ENCODE measurements around the gene ART5. TPM values are rescaled to one million over a fixed set of nuclear protein-coding genes. Genes with fewer than 3 reads are reported as not detected.

ART5 gene
- total RNA-seq, 1 experiment from 2014 or later: not detected

DNA sequence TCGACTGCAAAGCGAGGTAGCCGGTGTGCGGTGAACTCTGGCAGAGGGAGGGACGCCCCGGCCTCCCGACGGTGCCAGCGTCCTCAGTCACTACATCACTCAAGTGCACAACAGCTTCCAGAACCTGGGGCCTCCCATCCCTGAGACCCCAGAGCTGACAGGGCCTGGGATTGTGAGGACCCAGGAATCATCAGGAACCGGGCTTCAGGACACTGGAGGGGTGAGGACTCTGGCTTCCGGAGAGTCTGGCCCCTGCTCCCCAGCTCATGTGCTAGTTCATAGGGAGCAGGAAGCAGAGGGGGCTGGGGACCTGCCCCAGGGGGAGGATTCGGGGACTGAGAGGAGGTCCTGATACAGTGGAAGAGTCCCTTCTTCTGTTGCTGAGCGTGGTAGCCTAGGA is 4.6 kb downstream of the ART5 start:
- Histone ChIP-seq H3K79me2 (ENCODE audit: low read depth) (no peaks in the 10 kb centered on the region), H3K27ac (no peak overlapping the region), H4K20me1 (ENCODE audit: insufficient read depth) (no peaks in the 10 kb centered on the region), H2AFZ (no peak overlapping the region), H3K9me2 (ENCODE audit: insufficient read depth) (no peaks in the 10 kb centered on the region), H3F3A (ENCODE audit: insufficient read depth, low read depth) (no peaks in the 10 kb centered on the region), H3K4me3 (no peak overlapping the region), H3K4me2 (no peak overlapping the region), H3K36me3 (ENCODE audit: low read depth) (no peaks in the 10 kb centered on the region), H3K27me3 (ENCODE audit: insufficient read depth, low read depth) (no peaks in the 10 kb centered on the region), H3K4me1 (replicated peaks; ENCODE audit: insufficient read depth) (no peaks in the 10 kb centered on the region), H3K9me3 (ENCODE audit: insufficient read depth, low read depth) (no peaks in the 10 kb centered on the region)
- TF ChIP-seq EZH2 (IDR thresholded peaks at IDR 0.05; ENCODE audit: low read depth): no peak
- TF ChIP-seq, protein P1, sequence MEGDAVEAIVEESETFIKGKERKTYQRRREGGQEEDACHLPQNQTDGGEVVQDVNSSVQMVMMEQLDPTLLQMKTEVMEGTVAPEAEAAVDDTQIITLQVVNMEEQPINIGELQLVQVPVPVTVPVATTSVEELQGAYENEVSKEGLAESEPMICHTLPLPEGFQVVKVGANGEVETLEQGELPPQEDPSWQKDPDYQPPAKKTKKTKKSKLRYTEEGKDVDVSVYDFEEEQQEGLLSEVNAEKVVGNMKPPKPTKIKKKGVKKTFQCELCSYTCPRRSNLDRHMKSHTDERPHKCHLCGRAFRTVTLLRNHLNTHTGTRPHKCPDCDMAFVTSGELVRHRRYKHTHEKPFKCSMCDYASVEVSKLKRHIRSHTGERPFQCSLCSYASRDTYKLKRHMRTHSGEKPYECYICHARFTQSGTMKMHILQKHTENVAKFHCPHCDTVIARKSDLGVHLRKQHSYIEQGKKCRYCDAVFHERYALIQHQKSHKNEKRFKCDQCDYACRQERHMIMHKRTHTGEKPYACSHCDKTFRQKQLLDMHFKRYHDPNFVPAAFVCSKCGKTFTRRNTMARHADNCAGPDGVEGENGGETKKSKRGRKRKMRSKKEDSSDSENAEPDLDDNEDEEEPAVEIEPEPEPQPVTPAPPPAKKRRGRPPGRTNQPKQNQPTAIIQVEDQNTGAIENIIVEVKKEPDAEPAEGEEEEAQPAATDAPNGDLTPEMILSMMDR (conservative IDR thresholded peaks at IDR 0.05): no peak
- BruUV-seq (replicated peaks): no TSS peak
- intact Hi-C loops (cut with micrococcal nuclease; ENCODE audit: unreplicated experiment): no loop called here
- ChIA-PET POLR2A (ENCODE audit: unreplicated experiment) (no interaction called here), CTCF (no interaction called here)
- DNase-seq: no peak

DNA sequence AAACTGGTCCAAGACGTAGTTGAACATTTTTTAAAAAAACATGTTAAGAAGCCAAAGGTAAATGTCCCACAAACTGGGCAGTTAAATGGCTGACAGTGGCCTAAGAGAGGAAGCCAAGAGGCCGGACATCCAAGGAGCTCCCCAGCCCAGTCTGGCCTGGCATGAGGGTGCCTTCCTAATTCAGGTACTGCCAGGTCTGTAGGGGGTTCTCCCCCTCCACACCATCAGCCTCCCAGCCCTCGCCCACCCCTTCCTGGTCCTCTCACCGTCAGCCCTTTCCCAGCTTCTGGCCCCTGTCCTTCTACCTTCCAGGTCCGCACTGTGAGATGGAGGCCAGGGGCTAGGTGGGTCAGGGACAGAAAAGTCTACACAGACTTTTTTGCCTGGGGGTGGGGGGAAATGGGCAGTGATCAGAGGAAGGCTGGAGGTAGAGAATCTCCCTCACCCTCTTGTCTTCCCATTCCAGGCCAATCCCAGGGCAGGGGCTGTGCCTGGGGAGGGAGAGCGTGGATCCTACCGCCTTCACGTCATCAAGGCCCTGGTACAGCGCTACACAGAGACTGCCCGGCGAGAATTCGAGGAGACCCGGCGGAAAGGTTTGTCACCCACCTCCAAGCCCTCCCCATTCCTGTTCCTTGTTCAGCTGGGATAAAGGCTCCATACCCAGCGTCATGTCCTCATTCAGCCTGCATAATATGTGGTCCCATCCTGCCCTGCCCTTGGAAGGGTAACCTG is 6.0 kb downstream of the ART5 start:
- Histone ChIP-seq H3K27ac (no peak overlapping the region), H3K4me2 (no peak overlapping the region), H4K20me1 (ENCODE audit: insufficient read depth) (no peaks in the 10 kb centered on the region), H3F3A (ENCODE audit: insufficient read depth, low read depth) (no peaks in the 10 kb centered on the region), H3K9me2 (ENCODE audit: insufficient read depth) (no peaks in the 10 kb centered on the region), H3K9me3 (ENCODE audit: insufficient read depth, low read depth) (no peaks in the 10 kb centered on the region), H3K36me3 (ENCODE audit: low read depth) (no peaks in the 10 kb centered on the region), H3K79me2 (ENCODE audit: low read depth) (no peaks in the 10 kb centered on the region), H3K4me1 (replicated peaks; ENCODE audit: insufficient read depth) (no peaks in the 10 kb centered on the region), H2AFZ (no peak overlapping the region), H3K27me3 (ENCODE audit: insufficient read depth, low read depth) (no peaks in the 10 kb centered on the region), H3K4me3 (no peak overlapping the region)
- no peak for TF ChIP-seq EZH2 (IDR thresholded peaks at IDR 0.05; ENCODE audit: low read depth)
- TF ChIP-seq, protein P1 (conservative IDR thresholded peaks at IDR 0.05): no peak
- intact Hi-C loops (cut with micrococcal nuclease; ENCODE audit: unreplicated experiment): no loop called here
- ChIA-PET CTCF (no interaction called here), POLR2A (ENCODE audit: unreplicated experiment) (no interaction called here)
- DNase-seq: no peak
- BruUV-seq (replicated peaks): no TSS peak

- Histone ChIP-seq H4K20me1 (ENCODE audit: insufficient read depth) (no peaks in the 10 kb centered on the region), H3F3A (ENCODE audit: insufficient read depth, low read depth) (no peaks in the 10 kb centered on the region), H3K4me2 (no peak overlapping the region), H3K9me2 (ENCODE audit: insufficient read depth) (no peaks in the 10 kb centered on the region), H3K36me3 (ENCODE audit: low read depth) (no peaks in the 10 kb centered on the region), H3K4me3 (no peak overlapping the region), H3K27me3 (ENCODE audit: insufficient read depth, low read depth) (no peaks in the 10 kb centered on the region), H3K27ac (no peak overlapping the region), H3K9me3 (ENCODE audit: insufficient read depth, low read depth) (no peaks in the 10 kb centered on the region), H2AFZ (no peak overlapping the region), H3K4me1 (replicated peaks; ENCODE audit: insufficient read depth) (no peaks in the 10 kb centered on the region), H3K79me2 (ENCODE audit: low read depth) (no peaks in the 10 kb centered on the region)
- intact Hi-C loops (cut with micrococcal nuclease; ENCODE audit: unreplicated experiment): no loop called here
- BruUV-seq (replicated peaks): no TSS peak
- TF ChIP-seq, protein P1 (conservative IDR thresholded peaks at IDR 0.05): no peak
- no peak for TF ChIP-seq EZH2 (IDR thresholded peaks at IDR 0.05; ENCODE audit: low read depth)
- DNase-seq: no peak
- POLR2A ChIA-PET (ENCODE audit: unreplicated experiment): no interaction called here
- CTCF ChIA-PET: no interaction called here
Observed at GRCh38 chr11:3632070-3632660, 9.6 kb downstream of the ART5 start.

Measured in PC-9 (cell line).